GM23338 (cell line): ENCODE data around the gene BEGAIN. TPM values are rescaled to one million over a fixed set of nuclear protein-coding genes. Genes with fewer than 3 reads are reported as not detected.

Source experiments
- ATAC-seq: fragments of 200-7000 bp; cut with Tn5 transposase; 3 replicates; pipeline ENCODE4 v1.9.1; 2020
- DNase-seq: peaks from one replicate; pipeline ENCODE4 v3.0.0-alpha.2; 2015; ENCODE audit warnings: low spot score
- H2AFZ ChIP-seq: fragments of 200-600 bp; sonication (generic); 2 replicates; pipeline ENCODE4 v1.8.0; 2016; ENCODE audit warnings: antibody characterized with exemption, mild to moderate bottlenecking, moderate library complexity
- H3F3A ChIP-seq: fragments of 200-600 bp; sonication (generic); replicated peaks from 2 replicates; pipeline ENCODE4 v1.8.0; 2017; ENCODE audit warnings: antibody characterized with exemption, mixed run types, low read depth
- H3K27ac ChIP-seq: fragments of 200-600 bp; sonication (generic); 2 replicates; pipeline ENCODE4 v1.6.1; 2016; ENCODE audit warnings: low read depth
- H3K27me3 ChIP-seq: fragments of 200-600 bp; sonication (generic); 2 replicates; pipeline ENCODE4 v1.8.0; 2016; ENCODE audit warnings: mild to moderate bottlenecking, mixed run types, moderate library complexity; ENCODE audit not compliant: insufficient read depth
- H3K36me3 ChIP-seq: fragments of 200-600 bp; sonication (generic); 2 replicates; pipeline ENCODE4 v1.8.0; 2016; ENCODE audit warnings: mild to moderate bottlenecking; ENCODE audit not compliant: insufficient read depth
- H3K4me1 ChIP-seq: fragments of 200-600 bp; sonication (generic); 2 replicates; pipeline ENCODE4 v1.8.0; 2016; ENCODE audit warnings: mild to moderate bottlenecking, moderate library complexity; ENCODE audit not compliant: insufficient read depth
- H3K4me2 ChIP-seq: fragments of 200-600 bp; sonication (generic); 2 replicates; pipeline ENCODE4 v1.7.1; 2017; ENCODE audit warnings: mixed run types
- H3K4me3 ChIP-seq: fragments of 200-600 bp; sonication (generic); 2 replicates; pipeline ENCODE4 v1.6.1; 2016; ENCODE audit warnings: mixed run types
- H3K79me2 ChIP-seq: fragments of 200-600 bp; sonication (generic); replicated peaks from 2 replicates; pipeline ENCODE4 v1.8.0; 2017; ENCODE audit warnings: mild to moderate bottlenecking; ENCODE audit not compliant: insufficient read depth
- H3K9me2 ChIP-seq: fragments of 200-600 bp; sonication (generic); 2 replicates; pipeline ENCODE4 v1.8.0; 2017; ENCODE audit not compliant: insufficient read depth
- H4K20me1 ChIP-seq: fragments of 200-600 bp; sonication (generic); replicated peaks from 2 replicates; pipeline ENCODE4 v1.8.0; 2017; ENCODE audit warnings: mild to moderate bottlenecking; ENCODE audit not compliant: insufficient read depth
- H3K27ac Mint-ChIP-seq: 2 replicates; pipeline ENCODE4 v1.8.0; 2020; ENCODE audit warnings: inconsistent platforms, mild to moderate bottlenecking, moderate library complexity, mixed read lengths
- H3K27me3 Mint-ChIP-seq: 3 replicates; pipeline ENCODE4 v1.8.0; 2022; ENCODE audit warnings: low read depth, mild to moderate bottlenecking, moderate library complexity, mixed read lengths, inconsistent platforms; ENCODE audit not compliant: insufficient read depth, poor library complexity
- H3K36me3 Mint-ChIP-seq: 3 replicates; pipeline ENCODE4 v1.8.0; 2021; ENCODE audit warnings: low read depth, mild to moderate bottlenecking, inconsistent platforms, moderate library complexity, mixed read lengths
- H3K4me1 Mint-ChIP-seq: 3 replicates; pipeline ENCODE4 v1.8.0; 2020; ENCODE audit warnings: mild to moderate bottlenecking, inconsistent platforms, mixed read lengths
- H3K4me3 Mint-ChIP-seq: 3 replicates; pipeline ENCODE4 v1.8.0; 2021; ENCODE audit warnings: moderate library complexity, mild to moderate bottlenecking, inconsistent platforms, mixed read lengths
- H3K9me3 Mint-ChIP-seq: 3 replicates; pipeline ENCODE4 v1.8.0; 2020; ENCODE audit warnings: moderate library complexity, mild to moderate bottlenecking, inconsistent platforms, mixed read lengths
- ETS1 ChIP-seq: IDR thresholded peaks from 2 replicates; pipeline ENCODE4 v1.6.1; 2016; ENCODE audit warnings: antibody characterized with exemption
- EZH2 ChIP-seq: fragments of 200-600 bp; sonication (generic); IDR thresholded peaks from one replicate; pipeline ENCODE4 v1.8.0; 2017; ENCODE audit warnings: antibody characterized with exemption, mild to moderate bottlenecking, low read depth; ENCODE audit not compliant: unreplicated experiment
- JUNB ChIP-seq: IDR thresholded peaks from one replicate; pipeline ENCODE4 v1.6.1; 2016; ENCODE audit warnings: antibody characterized with exemption; ENCODE audit not compliant: unreplicated experiment
- NANOG ChIP-seq: IDR thresholded peaks from 2 replicates; pipeline ENCODE4 v1.6.1; 2016; ENCODE audit warnings: antibody characterized with exemption, borderline replicate concordance
- STAT1 ChIP-seq: IDR thresholded peaks from one replicate; pipeline ENCODE4 v1.6.1; 2016; ENCODE audit warnings: antibody characterized with exemption; ENCODE audit not compliant: unreplicated experiment
- ZNF331 ChIP-seq: fragments of 250-450 bp; sonication (Bioruptor Pico); IDR thresholded peaks from 2 replicates; pipeline ENCODE4 v1.5.0; 2020; ENCODE audit warnings: low read depth, mild to moderate bottlenecking, moderate library complexity
- ZNF462 ChIP-seq: fragments of 250-450 bp; sonication (Bioruptor Pico); IDR thresholded peaks from 2 replicates; pipeline ENCODE4 v1.5.0; 2020; ENCODE audit warnings: mild to moderate bottlenecking, moderate library complexity
- polyA plus RNA-seq: library from polyadenylated mRNA; unstranded; fragments of >200 nt; fragmentation: Nextera tagmentation; extraction: Ambion mirVana; gene quantifications from 2 replicates; pipeline ENCODE4 v1.2.1, GENCODE V29; 2016
- total RNA-seq: library from RNA; depleted of rRNA; stranded (reverse); fragments of >200 nt; shearing (Covaris generic); gene quantifications from 2 replicates; pipeline ENCODE4 v1.2.3, GENCODE V29; 2014

The BEGAIN gene
- total and polyA plus RNA-seq, 2 experiments from 2014 or later = 0.60 to 2.4 TPM

- TF ChIP-seq ZNF462 (CRISPR knock-in tag) = no peak
- no peak for TF ChIP-seq STAT1
- TF ChIP-seq JUNB = no peak
- no peak for TF ChIP-seq NANOG
- TF ChIP-seq EZH2 = no peak
Measured at GRCh38 chr14:100577321-100577985, 9.8 kb downstream of the BEGAIN start (continued).

GRCh38 chr14:100576091-100577085 is 10.8 kb downstream of the BEGAIN start:
- Histone ChIP-seq H3K4me2 (no peak overlapping the region), H2AFZ (no peak overlapping the region), H3K9me2 (no peaks in the 10 kb centered on the region), H3K4me3 (no peak overlapping the region), H3K79me2 (no peaks in the 10 kb centered on the region), H3K27ac (no peak overlapping the region), H3K27me3 (no peaks in the 10 kb centered on the region), H3F3A (no peaks in the 10 kb centered on the region), H3K4me1 (peaks cover 7% of the 10 kb centered on the region; the same call in 1 of the 2 replicates), H4K20me1 (no peaks in the 10 kb centered on the region), H3K36me3 (no peaks in the 10 kb centered on the region)
- ATAC-seq (no peak), DNase-seq (no peak)
- H3K9me3 Mint-ChIP-seq = no peaks in the 10 kb centered on the region
- peaks cover 21% of the 10 kb centered on the region for H3K27me3 Mint-ChIP-seq
- H3K4me1 Mint-ChIP-seq = peaks cover 17% of the 10 kb centered on the region
- H3K36me3 Mint-ChIP-seq = no peaks in the 10 kb centered on the region
- H3K4me3 Mint-ChIP-seq = no peak overlapping the region
- no peak overlapping the region for H3K27ac Mint-ChIP-seq
- TF ChIP-seq ZNF331 (CRISPR knock-in tag) (no peak), STAT1 (no peak), ETS1 (no peak)
